Measurements from ENCODE around the gene CEP350.

GRCh38 chr1:180046674-180047073 is 92.1 kb downstream of the CEP350 start:
- TF ChIP-seq GABPA (IDR thresholded peaks at IDR 0.05; ENCODE audit: low read depth) (no peak), YY1 (IDR thresholded peaks at IDR 0.05; ENCODE audit: low read depth) (no peak), CTCF (IDR thresholded peaks at IDR 0.05) (no peak), NFIC (IDR thresholded peaks at IDR 0.05; ENCODE audit: borderline replicate concordance) (no peak), RAD21 (IDR thresholded peaks at IDR 0.05; ENCODE audit: low read length) (no peak)

All from SK-N-SH (cell line).